ENCODE results near the gene KCNIP1.

KCNIP1 gene

DNA sequence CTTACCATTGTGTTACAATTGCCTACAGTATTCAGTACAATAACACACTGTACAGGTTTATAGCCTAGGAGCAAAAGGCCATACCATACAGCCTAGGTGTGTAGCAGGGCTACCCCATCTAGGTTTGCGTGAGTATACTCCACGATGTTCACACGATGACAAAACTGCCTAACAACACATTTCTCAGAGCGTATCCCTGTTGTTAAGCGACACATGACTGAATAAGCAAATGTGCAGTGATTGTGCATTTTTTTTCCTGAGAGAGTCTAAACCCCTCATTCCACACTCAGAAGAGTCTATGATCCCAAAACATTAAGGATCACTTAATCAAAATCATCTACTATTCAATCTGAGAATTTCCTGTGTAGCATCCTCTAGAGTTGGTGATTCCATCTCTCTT is 211.3 kb downstream of the KCNIP1 start:
- Histone ChIP-seq H3K4me3 (ENCODE audit: low read length) (no peak overlapping the region), H3K27me3 (ENCODE audit: insufficient read depth, low read length) (no peaks in the 10 kb centered on the region), H3K4me1 (ENCODE audit: insufficient read depth, low read length) (no peaks in the 10 kb centered on the region)

GRCh38 chr5:170716396-170716795 is 212.6 kb downstream of the KCNIP1 start:
- Histone ChIP-seq H3K36me3 (ENCODE audit: insufficient read depth, low read depth, low read length) (no peaks in the 10 kb centered on the region), H3K27me3 (ENCODE audit: insufficient read depth, low read length) (no peaks in the 10 kb centered on the region), H3K4me1 (ENCODE audit: insufficient read depth, low read length) (no peaks in the 10 kb centered on the region), H3K4me3 (ENCODE audit: low read length) (no peak overlapping the region), H3K9me3 (ENCODE audit: insufficient read depth, low read depth, low read length) (peaks cover 9% of the 10 kb centered on the region), H3K9ac (ENCODE audit: low read depth, low read length) (no peak overlapping the region), H3K27ac (ENCODE audit: low read length) (no peak overlapping the region)

More for the DNA sequence above, 211.3 kb downstream of the KCNIP1 start:
- Histone ChIP-seq H3K27ac (ENCODE audit: low read length) (no peak overlapping the region), H3K9ac (ENCODE audit: low read depth, low read length) (no peak overlapping the region), H3K9me3 (ENCODE audit: insufficient read depth, low read depth, low read length) (peaks cover 9% of the 10 kb centered on the region), H3K36me3 (ENCODE audit: insufficient read depth, low read depth, low read length) (no peaks in the 10 kb centered on the region)

DNA sequence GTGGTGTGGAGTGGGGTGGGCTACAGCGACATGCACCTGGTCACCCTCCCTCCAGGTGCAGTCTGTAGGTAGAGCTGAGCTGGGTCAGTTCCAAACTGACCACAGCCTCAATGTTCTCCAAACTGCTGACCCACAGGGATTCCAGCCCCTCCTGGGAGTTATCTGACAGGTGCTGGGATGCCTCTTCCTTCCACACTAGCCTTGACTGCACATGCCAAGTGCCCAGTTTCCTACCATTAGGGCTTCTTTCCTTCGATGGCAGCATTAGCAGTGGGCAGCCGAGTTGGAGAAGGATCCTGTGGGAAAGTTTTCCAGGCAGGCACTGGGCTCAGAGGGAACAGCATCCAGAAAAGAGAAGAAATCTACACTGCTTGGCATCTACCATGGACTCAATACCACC is 215.7 kb downstream of the KCNIP1 start:
- H3K27ac ChIP-seq (ENCODE audit: low read length) = no peak overlapping the region
- no peak overlapping the region for H3K9ac ChIP-seq (ENCODE audit: low read depth, low read length)
- no peak overlapping the region for H3K4me3 ChIP-seq (ENCODE audit: low read length)
- no peaks in the 10 kb centered on the region for H3K36me3 ChIP-seq (ENCODE audit: insufficient read depth, low read depth, low read length)
- peaks cover 9% of the 10 kb centered on the region for H3K9me3 ChIP-seq (ENCODE audit: insufficient read depth, low read depth, low read length)
- H3K4me1 ChIP-seq (ENCODE audit: insufficient read depth, low read length) = no peaks in the 10 kb centered on the region
- no peaks in the 10 kb centered on the region for H3K27me3 ChIP-seq (ENCODE audit: insufficient read depth, low read length)

GRCh38 chr5:170720179-170720578 is 216.4 kb downstream of the KCNIP1 start:
- Histone ChIP-seq H3K4me3 (ENCODE audit: low read length) (no peak overlapping the region), H3K4me1 (ENCODE audit: insufficient read depth, low read length) (no peaks in the 10 kb centered on the region), H3K9me3 (ENCODE audit: insufficient read depth, low read depth, low read length) (peaks cover 9% of the 10 kb centered on the region), H3K36me3 (ENCODE audit: insufficient read depth, low read depth, low read length) (no peaks in the 10 kb centered on the region), H3K27me3 (ENCODE audit: insufficient read depth, low read length) (no peaks in the 10 kb centered on the region), H3K9ac (ENCODE audit: low read depth, low read length) (no peak overlapping the region), H3K27ac (ENCODE audit: low read length) (no peak overlapping the region)

GRCh38 chr5:170720984-170721383 is 217.2 kb downstream of the KCNIP1 start:
- Histone ChIP-seq H3K36me3 (ENCODE audit: insufficient read depth, low read depth, low read length) (no peaks in the 10 kb centered on the region), H3K27me3 (ENCODE audit: insufficient read depth, low read length) (no peaks in the 10 kb centered on the region), H3K9ac (ENCODE audit: low read depth, low read length) (no peak overlapping the region), H3K4me3 (ENCODE audit: low read length) (no peak overlapping the region), H3K9me3 (ENCODE audit: insufficient read depth, low read depth, low read length) (peaks cover 9% of the 10 kb centered on the region), H3K4me1 (ENCODE audit: insufficient read depth, low read length) (no peaks in the 10 kb centered on the region), H3K27ac (ENCODE audit: low read length) (no peak overlapping the region)

- H3K9me3 ChIP-seq (ENCODE audit: insufficient read depth, low read depth, low read length) = peaks cover 9% of the 10 kb centered on the region
- H3K4me1 ChIP-seq (ENCODE audit: insufficient read depth, low read length) = no peaks in the 10 kb centered on the region
- H3K4me3 ChIP-seq (ENCODE audit: low read length) = no peak overlapping the region
Observed at GRCh38 chr5:170721681-170722080, 217.9 kb downstream of the KCNIP1 start.

DNA sequence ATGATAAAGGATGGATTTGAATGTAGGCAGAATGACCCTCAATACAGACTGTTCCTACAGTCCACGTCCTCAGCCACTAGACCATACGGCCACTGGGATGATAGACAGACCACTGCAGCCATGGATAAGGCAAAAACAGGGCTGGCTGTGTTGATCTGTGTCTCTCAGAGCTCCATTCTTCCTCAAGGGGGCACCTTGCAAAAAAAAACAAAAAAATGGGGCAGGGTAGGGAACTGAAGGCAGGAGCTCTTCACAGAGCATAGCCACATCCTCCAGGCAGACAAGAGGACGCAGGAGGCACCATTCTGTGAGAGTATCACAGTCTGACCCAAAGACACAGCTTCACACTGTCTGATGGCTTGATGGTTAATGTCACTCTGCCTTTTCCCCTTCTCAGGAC is 218.5 kb downstream of the KCNIP1 start:
- Histone ChIP-seq H3K9me3 (ENCODE audit: insufficient read depth, low read depth, low read length) (peaks cover 9% of the 10 kb centered on the region), H3K9ac (ENCODE audit: low read depth, low read length) (no peak overlapping the region), H3K4me1 (ENCODE audit: insufficient read depth, low read length) (no peaks in the 10 kb centered on the region), H3K4me3 (ENCODE audit: low read length) (no peak overlapping the region), H3K36me3 (ENCODE audit: insufficient read depth, low read depth, low read length) (no peaks in the 10 kb centered on the region), H3K27ac (ENCODE audit: low read length) (no peak overlapping the region), H3K27me3 (ENCODE audit: insufficient read depth, low read length) (no peaks in the 10 kb centered on the region)

More at GRCh38 chr5:170721681-170722080, 217.9 kb downstream of the KCNIP1 start:
- no peaks in the 10 kb centered on the region for H3K36me3 ChIP-seq (ENCODE audit: insufficient read depth, low read depth, low read length)
- H3K9ac ChIP-seq (ENCODE audit: low read depth, low read length) = no peak overlapping the region
- H3K27me3 ChIP-seq (ENCODE audit: insufficient read depth, low read length) = no peaks in the 10 kb centered on the region
- no peak overlapping the region for H3K27ac ChIP-seq (ENCODE audit: low read length)

DNA sequence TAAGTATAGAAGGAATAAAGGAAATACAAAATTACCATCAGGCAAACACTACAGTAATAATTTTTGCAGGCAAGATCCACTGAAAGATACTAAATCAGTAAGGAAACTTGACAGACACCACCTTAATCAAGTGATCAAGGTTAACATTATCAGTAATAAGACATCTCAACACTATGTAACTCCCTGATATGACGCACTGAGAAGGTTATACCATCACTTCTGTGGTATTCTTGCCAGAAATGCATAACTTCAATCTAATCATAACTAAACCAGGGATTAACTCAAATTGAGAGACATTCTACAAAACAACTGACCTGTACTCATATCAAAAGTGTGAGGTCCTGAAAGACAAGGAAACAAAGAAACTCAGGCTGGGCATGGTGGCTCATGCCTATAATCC is 227.2 kb downstream of the KCNIP1 start:
- Histone ChIP-seq H3K9ac (ENCODE audit: low read depth, low read length) (no peak overlapping the region), H3K9me3 (ENCODE audit: insufficient read depth, low read depth, low read length) (0 out of 2 replicates have a peak, but pooled peaks cover 4% of the 10 kb centered on the region), H3K36me3 (ENCODE audit: insufficient read depth, low read depth, low read length) (no peaks in the 10 kb centered on the region), H3K4me1 (ENCODE audit: insufficient read depth, low read length) (no peaks in the 10 kb centered on the region), H3K27ac (ENCODE audit: low read length) (no peak overlapping the region), H3K4me3 (ENCODE audit: low read length) (no peak overlapping the region), H3K27me3 (ENCODE audit: insufficient read depth, low read length) (no peaks in the 10 kb centered on the region)

DNA sequence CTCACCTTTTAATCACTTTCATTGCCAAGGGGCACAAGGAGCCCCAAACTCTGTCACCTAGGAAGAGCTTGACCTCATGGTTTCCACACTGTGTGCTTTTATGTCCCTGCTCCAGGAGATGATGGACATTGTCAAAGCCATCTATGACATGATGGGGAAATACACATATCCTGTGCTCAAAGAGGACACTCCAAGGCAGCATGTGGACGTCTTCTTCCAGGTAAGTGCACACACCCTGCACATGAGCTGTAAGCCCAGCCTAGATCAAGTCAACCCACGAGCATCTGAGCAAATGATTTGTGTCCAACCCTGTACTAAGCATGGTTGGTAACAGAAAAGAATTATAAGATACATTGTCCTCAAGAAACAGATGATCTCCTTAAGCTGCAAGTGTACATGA is 228.9 kb downstream of the KCNIP1 start:
- Histone ChIP-seq H3K27ac (ENCODE audit: low read length) (no peak overlapping the region), H3K4me1 (ENCODE audit: insufficient read depth, low read length) (no peaks in the 10 kb centered on the region), H3K27me3 (ENCODE audit: insufficient read depth, low read length) (no peaks in the 10 kb centered on the region), H3K36me3 (ENCODE audit: insufficient read depth, low read depth, low read length) (no peaks in the 10 kb centered on the region), H3K9ac (ENCODE audit: low read depth, low read length) (no peak overlapping the region), H3K4me3 (ENCODE audit: low read length) (no peak overlapping the region), H3K9me3 (ENCODE audit: insufficient read depth, low read depth, low read length) (0 out of 2 replicates have a peak, but pooled peaks cover 4% of the 10 kb centered on the region)

DNA sequence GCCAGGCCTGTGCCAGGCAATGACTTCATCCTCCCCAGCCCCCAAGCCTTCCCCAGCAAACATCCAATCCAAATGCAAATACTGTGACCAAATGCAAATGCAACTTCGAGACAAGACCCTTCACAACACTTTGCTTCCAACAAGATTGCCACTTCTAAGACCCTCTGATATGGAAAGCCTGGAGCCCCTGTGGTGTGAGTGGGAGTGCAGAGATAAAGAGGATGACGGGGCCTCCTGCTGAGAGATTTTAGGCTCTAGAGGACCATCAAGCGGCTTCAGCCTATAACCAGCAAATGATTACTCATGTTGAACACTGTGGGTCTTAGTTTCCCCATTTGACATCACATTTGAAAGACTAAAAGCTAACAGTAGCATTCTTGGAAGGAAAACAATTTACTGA is 233.1 kb downstream of the KCNIP1 start:
- H3K4me1 ChIP-seq (ENCODE audit: insufficient read depth, low read length) = no peaks in the 10 kb centered on the region
- H3K9me3 ChIP-seq (ENCODE audit: insufficient read depth, low read depth, low read length) = 0 out of 2 replicates have a peak, but pooled peaks cover 4% of the 10 kb centered on the region
- H3K27ac ChIP-seq (ENCODE audit: low read length) = no peak overlapping the region
- H3K27me3 ChIP-seq (ENCODE audit: insufficient read depth, low read length) = no peaks in the 10 kb centered on the region
- no peaks in the 10 kb centered on the region for H3K36me3 ChIP-seq (ENCODE audit: insufficient read depth, low read depth, low read length)
- no peak overlapping the region for H3K9ac ChIP-seq (ENCODE audit: low read depth, low read length)
- H3K4me3 ChIP-seq (ENCODE audit: low read length) = no peak overlapping the region

DNA sequence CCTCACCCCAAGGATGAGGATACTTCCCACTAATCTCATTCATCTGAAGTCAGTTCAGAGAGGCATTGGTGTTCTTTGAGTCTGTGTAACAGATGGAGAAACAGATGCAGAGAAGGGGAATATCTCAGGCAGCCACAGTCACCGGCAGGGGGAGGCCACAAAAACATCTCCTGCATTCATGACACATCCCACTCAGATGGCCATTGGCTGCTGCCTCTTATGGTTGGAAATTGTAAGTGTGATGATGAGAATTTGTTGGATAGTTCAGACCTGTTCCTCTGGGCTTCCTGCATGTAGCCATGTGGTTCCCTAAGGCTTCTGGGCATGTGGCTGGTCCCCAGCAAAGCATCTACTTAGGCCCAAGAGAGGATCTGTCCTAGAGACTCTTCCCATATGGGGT is 233.8 kb downstream of the KCNIP1 start:
- H3K9me3 ChIP-seq (ENCODE audit: insufficient read depth, low read depth, low read length) = 0 out of 2 replicates have a peak, but pooled peaks cover 4% of the 10 kb centered on the region
- H3K27me3 ChIP-seq (ENCODE audit: insufficient read depth, low read length) = no peaks in the 10 kb centered on the region
- H3K27ac ChIP-seq (ENCODE audit: low read length) = no peak overlapping the region
- no peak overlapping the region for H3K9ac ChIP-seq (ENCODE audit: low read depth, low read length)
- H3K4me3 ChIP-seq (ENCODE audit: low read length) = no peak overlapping the region
- H3K36me3 ChIP-seq (ENCODE audit: insufficient read depth, low read depth, low read length) = no peaks in the 10 kb centered on the region
- no peaks in the 10 kb centered on the region for H3K4me1 ChIP-seq (ENCODE audit: insufficient read depth, low read length)

DNA sequence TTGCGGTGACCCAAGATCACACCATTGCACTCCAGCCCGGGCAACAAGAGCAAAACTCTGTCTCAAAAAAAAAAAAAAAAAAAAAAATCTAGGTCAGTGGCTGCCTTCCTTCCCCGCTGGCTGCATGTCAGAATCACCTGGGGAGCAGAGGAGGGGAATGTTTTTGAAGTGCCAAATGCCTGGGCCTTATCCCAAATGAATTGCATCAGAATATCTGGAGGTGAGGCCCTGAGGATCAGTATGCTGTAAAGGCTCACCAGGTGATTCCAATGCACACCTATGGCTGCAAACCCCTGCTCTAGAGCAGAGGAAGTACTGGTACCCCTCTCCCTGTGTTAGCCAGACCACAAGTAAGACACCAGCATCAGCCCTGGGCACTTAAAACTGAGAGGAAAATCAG is 235.0 kb downstream of the KCNIP1 start:
- Histone ChIP-seq H3K36me3 (ENCODE audit: insufficient read depth, low read depth, low read length) (no peaks in the 10 kb centered on the region), H3K9me3 (ENCODE audit: insufficient read depth, low read depth, low read length) (0 out of 2 replicates have a peak, but pooled peaks cover 4% of the 10 kb centered on the region), H3K27ac (ENCODE audit: low read length) (no peak overlapping the region), H3K9ac (ENCODE audit: low read depth, low read length) (no peak overlapping the region), H3K4me1 (ENCODE audit: insufficient read depth, low read length) (no peaks in the 10 kb centered on the region), H3K4me3 (ENCODE audit: low read length) (no peak overlapping the region), H3K27me3 (ENCODE audit: insufficient read depth, low read length) (peaks cover 4% of the 10 kb centered on the region; the same call in 1 of the 2 replicates)
